Neural cell (in vitro differentiated cells): ENCODE measurements around the gene EFEMP1. TPM values are rescaled to one million over a fixed set of nuclear protein-coding genes. Genes with fewer than 3 reads are reported as not detected.

Experiments used
- H2AFZ ChIP-seq: fragments of 200-600, 300-800 bp; sonication (generic), shearing (Covaris generic); 2 replicates; pipeline ENCODE4 v1.6.0; 2014; ENCODE audit warnings: low read depth, mild to moderate bottlenecking, antibody characterized with exemption, low read length, moderate library complexity
- H3F3A ChIP-seq: fragments of 200-600 bp; shearing (Covaris generic); 2 replicates; pipeline ENCODE4 v1.6.1; 2016; ENCODE audit warnings: mild to moderate bottlenecking, moderate library complexity, mixed read lengths, antibody characterized with exemption, low read length; ENCODE audit not compliant: insufficient read depth, poor library complexity, severe bottlenecking
- H3K27ac ChIP-seq: fragments of 200-600, 300-800 bp; sonication (generic), shearing (Covaris generic); 2 replicates; pipeline ENCODE4 v1.5.1; 2014; ENCODE audit warnings: mild to moderate bottlenecking, low read length, moderate library complexity
- H3K27me3 ChIP-seq: fragments of 300-800, 200-600 bp; sonication (generic), shearing (Covaris generic); 2 replicates; pipeline ENCODE4 v1.6.0; 2014; ENCODE audit warnings: mild to moderate bottlenecking, low read depth, low read length, moderate library complexity; ENCODE audit not compliant: insufficient read depth
- H3K36me3 ChIP-seq: fragments of 300-800, 200-600 bp; sonication (generic), shearing (Covaris generic); 2 replicates; pipeline ENCODE4 v1.5.1; 2014; ENCODE audit warnings: mild to moderate bottlenecking, antibody characterized with exemption, low read length, moderate library complexity; ENCODE audit not compliant: insufficient read depth
- H3K4me2 ChIP-seq: fragments of 300-800, 200-600 bp; sonication (generic), shearing (Covaris generic); 2 replicates; pipeline ENCODE4 v1.6.0; 2014; ENCODE audit warnings: mild to moderate bottlenecking, low read length
- H3K4me3 ChIP-seq: fragments of 300-800, 200-600 bp; sonication (generic), shearing (Covaris generic); 2 replicates; pipeline ENCODE4 v1.5.1; 2014; ENCODE audit warnings: mild to moderate bottlenecking, low read length, moderate library complexity
- H3K79me2 ChIP-seq: fragments of 200-600 bp; shearing (Covaris generic); replicated peaks from 2 replicates; pipeline ENCODE4 v1.6.0; 2014; ENCODE audit warnings: mild to moderate bottlenecking, low read length, moderate library complexity; ENCODE audit not compliant: insufficient read depth
- H3K9ac ChIP-seq: fragments of 300-800, 200-600 bp; sonication (generic), shearing (Covaris generic); 2 replicates; pipeline ENCODE4 v1.6.1; 2016; ENCODE audit warnings: mild to moderate bottlenecking, low read length, mixed read lengths
- H3K9me2 ChIP-seq: fragments of 200-600 bp; shearing (Covaris generic); 2 replicates; pipeline ENCODE4 v1.6.1; 2016; ENCODE audit warnings: mild to moderate bottlenecking, low read length, mixed read lengths; ENCODE audit not compliant: insufficient read depth
- H3K9me3 ChIP-seq: fragments of 200-600, 300-800 bp; sonication (generic), shearing (Covaris generic); 2 replicates; pipeline ENCODE4 v1.6.1; 2016; ENCODE audit warnings: mild to moderate bottlenecking, mixed run types, low read length, moderate library complexity, mixed read lengths
- H4K20me1 ChIP-seq: fragments of 200-600 bp; shearing (Covaris generic); 2 replicates; pipeline ENCODE4 v1.6.1; 2016; ENCODE audit warnings: mild to moderate bottlenecking, mixed run types; ENCODE audit not compliant: insufficient read depth
- EP300 ChIP-seq: fragments of 450-650 bp; conservative IDR thresholded peaks from 2 replicates; pipeline ENCODE4 v1.6.1; 2014; ENCODE audit warnings: antibody characterized with exemption, mild to moderate bottlenecking, moderate library complexity; ENCODE audit not compliant: poor library complexity, severe bottlenecking
- EZH2 ChIP-seq: fragments of 200-600, 300-800 bp; shearing (Covaris generic), sonication (generic); IDR thresholded peaks from 2 replicates; pipeline ENCODE4 v1.6.1; 2014; ENCODE audit warnings: antibody characterized with exemption, low read length, borderline replicate concordance, mild to moderate bottlenecking; ENCODE audit not compliant: insufficient read depth, poor library complexity, severe bottlenecking
- MXI1 ChIP-seq: fragments of 450-650 bp; conservative IDR thresholded peaks from 2 replicates; pipeline ENCODE4 v1.6.1; 2014; ENCODE audit warnings: antibody characterized with exemption, mild to moderate bottlenecking; ENCODE audit not compliant: poor library complexity, severe bottlenecking
- POLR2AphosphoS5 ChIP-seq: IDR thresholded peaks from 2 replicates; pipeline ENCODE4 v1.6.1; 2012
- RAD21 ChIP-seq: fragments of 450-650 bp; conservative IDR thresholded peaks from 2 replicates; pipeline ENCODE4 v1.6.1; 2014; ENCODE audit warnings: antibody characterized with exemption, mild to moderate bottlenecking, moderate library complexity
- REST ChIP-seq: IDR thresholded peaks from 2 replicates; pipeline ENCODE4 v1.6.1; 2012; ENCODE audit warnings: borderline replicate concordance
- SMC3 ChIP-seq: fragments of 450-650 bp; conservative IDR thresholded peaks from 2 replicates; pipeline ENCODE4 v1.6.1; 2014; ENCODE audit warnings: antibody characterized with exemption, mild to moderate bottlenecking, moderate library complexity; ENCODE audit not compliant: poor library complexity
- TAF1 ChIP-seq: IDR thresholded peaks from 2 replicates; pipeline ENCODE4 v1.6.1; 2012; ENCODE audit warnings: low read depth
- polyA plus RNA-seq: library from polyadenylated mRNA; depleted of rRNA; stranded (reverse); fragments of >200 nt; gene quantifications from 2 replicates; pipeline ENCODE4 v1.2.3, GENCODE V29; 2014
- TF ChIP-seq, protein P1 (sequence below): fragments of 450-650 bp; IDR thresholded peaks from 2 replicates; pipeline ENCODE4 v1.5.1; 2014; ENCODE audit warnings: antibody characterized with exemption, mild to moderate bottlenecking, moderate library complexity; ENCODE audit not compliant: poor library complexity, severe bottlenecking

The EFEMP1 gene
- polyA plus RNA-seq, 1 donor from 2014 or later: 2.7 TPM

- no peak for TF ChIP-seq REST
- TF ChIP-seq RAD21: no peak
- TF ChIP-seq POLR2AphosphoS5: no peak
- no peak for TF ChIP-seq MXI1
- no peak for TF ChIP-seq EZH2
- TF ChIP-seq TAF1: no peak
- TF ChIP-seq EP300: no peak
- TF ChIP-seq, protein P1, sequence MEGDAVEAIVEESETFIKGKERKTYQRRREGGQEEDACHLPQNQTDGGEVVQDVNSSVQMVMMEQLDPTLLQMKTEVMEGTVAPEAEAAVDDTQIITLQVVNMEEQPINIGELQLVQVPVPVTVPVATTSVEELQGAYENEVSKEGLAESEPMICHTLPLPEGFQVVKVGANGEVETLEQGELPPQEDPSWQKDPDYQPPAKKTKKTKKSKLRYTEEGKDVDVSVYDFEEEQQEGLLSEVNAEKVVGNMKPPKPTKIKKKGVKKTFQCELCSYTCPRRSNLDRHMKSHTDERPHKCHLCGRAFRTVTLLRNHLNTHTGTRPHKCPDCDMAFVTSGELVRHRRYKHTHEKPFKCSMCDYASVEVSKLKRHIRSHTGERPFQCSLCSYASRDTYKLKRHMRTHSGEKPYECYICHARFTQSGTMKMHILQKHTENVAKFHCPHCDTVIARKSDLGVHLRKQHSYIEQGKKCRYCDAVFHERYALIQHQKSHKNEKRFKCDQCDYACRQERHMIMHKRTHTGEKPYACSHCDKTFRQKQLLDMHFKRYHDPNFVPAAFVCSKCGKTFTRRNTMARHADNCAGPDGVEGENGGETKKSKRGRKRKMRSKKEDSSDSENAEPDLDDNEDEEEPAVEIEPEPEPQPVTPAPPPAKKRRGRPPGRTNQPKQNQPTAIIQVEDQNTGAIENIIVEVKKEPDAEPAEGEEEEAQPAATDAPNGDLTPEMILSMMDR: no peak
- no peak for TF ChIP-seq SMC3
- peak overlapping the region; percentile 38 for H3K4me2 ChIP-seq
- no peaks in the 10 kb centered on the region for H3F3A ChIP-seq
- H2AFZ ChIP-seq: peak overlapping the region; percentile 88
- H3K9me3 ChIP-seq: no peaks in the 10 kb centered on the region
- H3K36me3 ChIP-seq: no peaks in the 10 kb centered on the region
- H3K27ac ChIP-seq: no peak overlapping the region
- no peaks in the 10 kb centered on the region for H4K20me1 ChIP-seq
- H3K9me2 ChIP-seq: no peaks in the 10 kb centered on the region
- H3K79me2 ChIP-seq: no peaks in the 10 kb centered on the region
- peak overlapping the region; percentile 91 for H3K4me3 ChIP-seq
- H3K27me3 ChIP-seq: peaks cover 28% of the 10 kb centered on the region
- H3K9ac ChIP-seq: peak overlapping the region; percentile 62
Measured at GRCh38 chr2:55923982-55924321, 370 bp upstream of the EFEMP1 start.

GRCh38 chr2:55922291-55922907 is 1.2 kb downstream of the EFEMP1 start:
- H3K4me2 ChIP-seq: peak overlapping the region; percentile 53
- peaks cover 28% of the 10 kb centered on the region for H3K27me3 ChIP-seq
- no peaks in the 10 kb centered on the region for H3F3A ChIP-seq
- H2AFZ ChIP-seq: no peak overlapping the region
- TF ChIP-seq REST (no peak), SMC3 (no peak), EP300 (no peak), EZH2 (no peak), POLR2AphosphoS5 (no peak), TAF1 (no peak), MXI1 (no peak), RAD21 (no peak)
- TF ChIP-seq, protein P1: no peak
- H4K20me1 ChIP-seq: no peaks in the 10 kb centered on the region
- no peak overlapping the region for H3K9ac ChIP-seq
- H3K9me3 ChIP-seq: no peaks in the 10 kb centered on the region
- peak overlapping the region; percentile 91 for H3K4me3 ChIP-seq
- H3K79me2 ChIP-seq: no peaks in the 10 kb centered on the region
- no peaks in the 10 kb centered on the region for H3K9me2 ChIP-seq
- H3K27ac ChIP-seq: no peak overlapping the region
- H3K36me3 ChIP-seq: no peaks in the 10 kb centered on the region
